Neural cell (in vitro differentiated cells): ENCODE measurements around the gene ATP1B1. TPM values are rescaled to one million over a fixed set of nuclear protein-coding genes. Genes with fewer than 3 reads are reported as not detected.

Experiments used
- H2AFZ ChIP-seq: fragments of 200-600, 300-800 bp; sonication (generic), shearing (Covaris generic); 2 replicates; pipeline ENCODE4 v1.6.0; 2014; ENCODE audit warnings: low read depth, mild to moderate bottlenecking, antibody characterized with exemption, low read length, moderate library complexity
- H3F3A ChIP-seq: fragments of 200-600 bp; shearing (Covaris generic); 2 replicates; pipeline ENCODE4 v1.6.1; 2016; ENCODE audit warnings: mild to moderate bottlenecking, moderate library complexity, mixed read lengths, antibody characterized with exemption, low read length; ENCODE audit not compliant: insufficient read depth, poor library complexity, severe bottlenecking
- H3K27ac ChIP-seq: fragments of 200-600, 300-800 bp; sonication (generic), shearing (Covaris generic); 2 replicates; pipeline ENCODE4 v1.5.1; 2014; ENCODE audit warnings: mild to moderate bottlenecking, low read length, moderate library complexity
- H3K27me3 ChIP-seq: fragments of 300-800, 200-600 bp; sonication (generic), shearing (Covaris generic); 2 replicates; pipeline ENCODE4 v1.6.0; 2014; ENCODE audit warnings: mild to moderate bottlenecking, low read depth, low read length, moderate library complexity; ENCODE audit not compliant: insufficient read depth
- H3K36me3 ChIP-seq: fragments of 300-800, 200-600 bp; sonication (generic), shearing (Covaris generic); 2 replicates; pipeline ENCODE4 v1.5.1; 2014; ENCODE audit warnings: mild to moderate bottlenecking, antibody characterized with exemption, low read length, moderate library complexity; ENCODE audit not compliant: insufficient read depth
- H3K4me2 ChIP-seq: fragments of 300-800, 200-600 bp; sonication (generic), shearing (Covaris generic); 2 replicates; pipeline ENCODE4 v1.6.0; 2014; ENCODE audit warnings: mild to moderate bottlenecking, low read length
- H3K4me3 ChIP-seq: fragments of 300-800, 200-600 bp; sonication (generic), shearing (Covaris generic); 2 replicates; pipeline ENCODE4 v1.5.1; 2014; ENCODE audit warnings: mild to moderate bottlenecking, low read length, moderate library complexity
- H3K79me2 ChIP-seq: fragments of 200-600 bp; shearing (Covaris generic); replicated peaks from 2 replicates; pipeline ENCODE4 v1.6.0; 2014; ENCODE audit warnings: mild to moderate bottlenecking, low read length, moderate library complexity; ENCODE audit not compliant: insufficient read depth
- H3K9ac ChIP-seq: fragments of 300-800, 200-600 bp; sonication (generic), shearing (Covaris generic); 2 replicates; pipeline ENCODE4 v1.6.1; 2016; ENCODE audit warnings: mild to moderate bottlenecking, low read length, mixed read lengths
- H3K9me2 ChIP-seq: fragments of 200-600 bp; shearing (Covaris generic); 2 replicates; pipeline ENCODE4 v1.6.1; 2016; ENCODE audit warnings: mild to moderate bottlenecking, low read length, mixed read lengths; ENCODE audit not compliant: insufficient read depth
- H3K9me3 ChIP-seq: fragments of 200-600, 300-800 bp; sonication (generic), shearing (Covaris generic); 2 replicates; pipeline ENCODE4 v1.6.1; 2016; ENCODE audit warnings: mild to moderate bottlenecking, mixed run types, low read length, moderate library complexity, mixed read lengths
- H4K20me1 ChIP-seq: fragments of 200-600 bp; shearing (Covaris generic); 2 replicates; pipeline ENCODE4 v1.6.1; 2016; ENCODE audit warnings: mild to moderate bottlenecking, mixed run types; ENCODE audit not compliant: insufficient read depth
- EP300 ChIP-seq: fragments of 450-650 bp; conservative IDR thresholded peaks from 2 replicates; pipeline ENCODE4 v1.6.1; 2014; ENCODE audit warnings: antibody characterized with exemption, mild to moderate bottlenecking, moderate library complexity; ENCODE audit not compliant: poor library complexity, severe bottlenecking
- EZH2 ChIP-seq: fragments of 200-600, 300-800 bp; shearing (Covaris generic), sonication (generic); IDR thresholded peaks from 2 replicates; pipeline ENCODE4 v1.6.1; 2014; ENCODE audit warnings: antibody characterized with exemption, low read length, borderline replicate concordance, mild to moderate bottlenecking; ENCODE audit not compliant: insufficient read depth, poor library complexity, severe bottlenecking
- MXI1 ChIP-seq: fragments of 450-650 bp; conservative IDR thresholded peaks from 2 replicates; pipeline ENCODE4 v1.6.1; 2014; ENCODE audit warnings: antibody characterized with exemption, mild to moderate bottlenecking; ENCODE audit not compliant: poor library complexity, severe bottlenecking
- POLR2AphosphoS5 ChIP-seq: IDR thresholded peaks from 2 replicates; pipeline ENCODE4 v1.6.1; 2012
- RAD21 ChIP-seq: fragments of 450-650 bp; conservative IDR thresholded peaks from 2 replicates; pipeline ENCODE4 v1.6.1; 2014; ENCODE audit warnings: antibody characterized with exemption, mild to moderate bottlenecking, moderate library complexity
- SMC3 ChIP-seq: fragments of 450-650 bp; conservative IDR thresholded peaks from 2 replicates; pipeline ENCODE4 v1.6.1; 2014; ENCODE audit warnings: antibody characterized with exemption, mild to moderate bottlenecking, moderate library complexity; ENCODE audit not compliant: poor library complexity
- TAF1 ChIP-seq: IDR thresholded peaks from 2 replicates; pipeline ENCODE4 v1.6.1; 2012; ENCODE audit warnings: low read depth
- polyA plus RNA-seq: library from polyadenylated mRNA; depleted of rRNA; stranded (reverse); fragments of >200 nt; gene quantifications from 2 replicates; pipeline ENCODE4 v1.2.3, GENCODE V29; 2014
- TF ChIP-seq, protein P1 (sequence below): IDR thresholded peaks from 2 replicates; pipeline ENCODE4 v1.6.1; 2012; ENCODE audit warnings: borderline replicate concordance
- TF ChIP-seq, protein P2 (sequence below): fragments of 450-650 bp; IDR thresholded peaks from 2 replicates; pipeline ENCODE4 v1.5.1; 2014; ENCODE audit warnings: antibody characterized with exemption, mild to moderate bottlenecking, moderate library complexity; ENCODE audit not compliant: poor library complexity, severe bottlenecking

ATP1B1 gene
- polyA plus RNA-seq, 1 donor from 2014 or later: 114 TPM

DNA sequence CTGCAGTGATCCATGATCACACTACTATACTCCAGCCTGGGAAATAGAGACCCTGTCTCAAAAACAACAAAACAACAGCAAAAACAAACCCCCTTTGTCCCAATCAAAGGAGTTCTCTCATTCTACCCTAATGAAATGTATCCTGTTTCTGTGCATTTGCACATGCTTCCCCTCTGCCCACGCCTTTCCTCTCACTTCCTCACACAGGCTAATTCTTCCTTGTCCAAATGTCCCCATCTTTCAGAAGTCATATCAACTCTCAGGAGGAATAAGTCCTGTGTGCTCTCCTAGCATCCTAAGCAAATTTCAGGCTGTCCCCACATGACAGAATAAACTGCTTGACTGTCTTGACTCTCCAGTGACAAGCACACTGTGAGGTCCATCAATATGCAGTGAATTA, 8.1 kb upstream of the ATP1B1 start:
- Histone ChIP-seq H3K9me2 (no peaks in the 10 kb centered on the region), H2AFZ (no peak overlapping the region), H4K20me1 (no peaks in the 10 kb centered on the region), H3K9ac (no peak overlapping the region), H3K9me3 (no peaks in the 10 kb centered on the region), H3K4me3 (no peak overlapping the region), H3K4me2 (no peak overlapping the region), H3F3A (no peaks in the 10 kb centered on the region), H3K27me3 (no peaks in the 10 kb centered on the region), H3K79me2 (no peaks in the 10 kb centered on the region), H3K27ac (no peak overlapping the region), H3K36me3 (no peaks in the 10 kb centered on the region)
- TF ChIP-seq EP300 (peak; percentile 35), EZH2 (no peak)

DNA sequence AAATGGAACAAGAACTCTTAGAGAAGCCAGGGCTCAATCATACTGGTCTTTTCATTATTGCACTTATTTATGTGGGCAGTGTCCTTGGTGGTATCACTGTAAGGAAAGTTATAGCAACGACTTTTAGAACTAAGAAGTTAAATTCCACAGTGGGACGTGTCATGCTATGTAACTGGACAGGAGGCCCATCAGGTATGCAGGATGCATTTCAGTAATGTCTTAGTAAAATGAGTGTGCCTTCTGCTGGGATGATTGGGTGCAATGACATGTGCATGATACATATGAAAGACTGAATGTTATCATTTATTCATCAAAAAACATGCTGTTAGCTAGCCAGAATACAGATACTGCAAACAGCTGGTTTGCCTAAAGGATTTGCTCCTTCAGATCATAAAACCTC, 6.9 kb upstream of the ATP1B1 start:
- Histone ChIP-seq H3K27ac (no peak overlapping the region), H3F3A (no peaks in the 10 kb centered on the region), H3K36me3 (no peaks in the 10 kb centered on the region), H2AFZ (no peak overlapping the region), H3K4me3 (no peak overlapping the region), H3K9ac (no peak overlapping the region), H3K9me3 (no peaks in the 10 kb centered on the region), H3K4me2 (no peak overlapping the region), H3K79me2 (no peaks in the 10 kb centered on the region), H4K20me1 (no peaks in the 10 kb centered on the region), H3K9me2 (no peaks in the 10 kb centered on the region), H3K27me3 (no peaks in the 10 kb centered on the region)
- TF ChIP-seq EP300: no peak
- TF ChIP-seq, protein P1, sequence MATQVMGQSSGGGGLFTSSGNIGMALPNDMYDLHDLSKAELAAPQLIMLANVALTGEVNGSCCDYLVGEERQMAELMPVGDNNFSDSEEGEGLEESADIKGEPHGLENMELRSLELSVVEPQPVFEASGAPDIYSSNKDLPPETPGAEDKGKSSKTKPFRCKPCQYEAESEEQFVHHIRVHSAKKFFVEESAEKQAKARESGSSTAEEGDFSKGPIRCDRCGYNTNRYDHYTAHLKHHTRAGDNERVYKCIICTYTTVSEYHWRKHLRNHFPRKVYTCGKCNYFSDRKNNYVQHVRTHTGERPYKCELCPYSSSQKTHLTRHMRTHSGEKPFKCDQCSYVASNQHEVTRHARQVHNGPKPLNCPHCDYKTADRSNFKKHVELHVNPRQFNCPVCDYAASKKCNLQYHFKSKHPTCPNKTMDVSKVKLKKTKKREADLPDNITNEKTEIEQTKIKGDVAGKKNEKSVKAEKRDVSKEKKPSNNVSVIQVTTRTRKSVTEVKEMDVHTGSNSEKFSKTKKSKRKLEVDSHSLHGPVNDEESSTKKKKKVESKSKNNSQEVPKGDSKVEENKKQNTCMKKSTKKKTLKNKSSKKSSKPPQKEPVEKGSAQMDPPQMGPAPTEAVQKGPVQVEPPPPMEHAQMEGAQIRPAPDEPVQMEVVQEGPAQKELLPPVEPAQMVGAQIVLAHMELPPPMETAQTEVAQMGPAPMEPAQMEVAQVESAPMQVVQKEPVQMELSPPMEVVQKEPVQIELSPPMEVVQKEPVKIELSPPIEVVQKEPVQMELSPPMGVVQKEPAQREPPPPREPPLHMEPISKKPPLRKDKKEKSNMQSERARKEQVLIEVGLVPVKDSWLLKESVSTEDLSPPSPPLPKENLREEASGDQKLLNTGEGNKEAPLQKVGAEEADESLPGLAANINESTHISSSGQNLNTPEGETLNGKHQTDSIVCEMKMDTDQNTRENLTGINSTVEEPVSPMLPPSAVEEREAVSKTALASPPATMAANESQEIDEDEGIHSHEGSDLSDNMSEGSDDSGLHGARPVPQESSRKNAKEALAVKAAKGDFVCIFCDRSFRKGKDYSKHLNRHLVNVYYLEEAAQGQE: no peak
- no peak for TF ChIP-seq RAD21
- TF ChIP-seq SMC3: no peak
- TF ChIP-seq EZH2: no peak
- no peak for TF ChIP-seq POLR2AphosphoS5
- TF ChIP-seq, protein P2, sequence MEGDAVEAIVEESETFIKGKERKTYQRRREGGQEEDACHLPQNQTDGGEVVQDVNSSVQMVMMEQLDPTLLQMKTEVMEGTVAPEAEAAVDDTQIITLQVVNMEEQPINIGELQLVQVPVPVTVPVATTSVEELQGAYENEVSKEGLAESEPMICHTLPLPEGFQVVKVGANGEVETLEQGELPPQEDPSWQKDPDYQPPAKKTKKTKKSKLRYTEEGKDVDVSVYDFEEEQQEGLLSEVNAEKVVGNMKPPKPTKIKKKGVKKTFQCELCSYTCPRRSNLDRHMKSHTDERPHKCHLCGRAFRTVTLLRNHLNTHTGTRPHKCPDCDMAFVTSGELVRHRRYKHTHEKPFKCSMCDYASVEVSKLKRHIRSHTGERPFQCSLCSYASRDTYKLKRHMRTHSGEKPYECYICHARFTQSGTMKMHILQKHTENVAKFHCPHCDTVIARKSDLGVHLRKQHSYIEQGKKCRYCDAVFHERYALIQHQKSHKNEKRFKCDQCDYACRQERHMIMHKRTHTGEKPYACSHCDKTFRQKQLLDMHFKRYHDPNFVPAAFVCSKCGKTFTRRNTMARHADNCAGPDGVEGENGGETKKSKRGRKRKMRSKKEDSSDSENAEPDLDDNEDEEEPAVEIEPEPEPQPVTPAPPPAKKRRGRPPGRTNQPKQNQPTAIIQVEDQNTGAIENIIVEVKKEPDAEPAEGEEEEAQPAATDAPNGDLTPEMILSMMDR: no peak
- no peak for TF ChIP-seq TAF1

DNA sequence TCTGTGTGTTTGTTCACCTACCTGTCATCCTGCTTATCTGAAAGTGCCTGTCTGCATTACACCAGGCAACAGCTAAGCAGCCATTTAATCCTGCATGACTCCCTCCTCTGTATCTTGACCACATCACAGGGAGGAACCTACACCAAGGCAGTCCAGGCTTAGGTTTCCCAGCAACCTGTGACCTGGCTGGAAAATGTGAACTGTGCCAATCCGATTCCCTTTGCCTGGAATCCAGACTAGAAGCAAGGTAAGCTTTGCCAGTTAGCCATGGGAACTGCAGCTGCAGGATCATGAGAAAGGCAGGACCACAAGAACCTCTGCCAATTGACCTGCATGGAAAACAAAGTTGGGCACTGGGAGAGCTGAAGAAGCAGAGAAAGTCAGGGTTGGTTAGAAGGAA, 6.3 kb upstream of the ATP1B1 start:
- Histone ChIP-seq H3K9ac (no peak overlapping the region), H3K79me2 (no peaks in the 10 kb centered on the region), H3K36me3 (no peaks in the 10 kb centered on the region), H3K4me2 (no peak overlapping the region), H3K4me3 (no peak overlapping the region), H3F3A (no peaks in the 10 kb centered on the region), H3K9me3 (no peaks in the 10 kb centered on the region), H2AFZ (no peak overlapping the region), H4K20me1 (no peaks in the 10 kb centered on the region), H3K27ac (no peak overlapping the region), H3K27me3 (no peaks in the 10 kb centered on the region), H3K9me2 (no peaks in the 10 kb centered on the region)
- no peak for TF ChIP-seq TAF1
- no peak for TF ChIP-seq MXI1
- TF ChIP-seq, protein P1: no peak
- no peak for TF ChIP-seq RAD21
- no peak for TF ChIP-seq EZH2
- TF ChIP-seq SMC3: no peak
